ENCODE measurements around the gene PEX5L. TPM values are rescaled to one million over a fixed set of nuclear protein-coding genes. Genes with fewer than 3 reads are reported as not detected.

PEX5L gene
- not detected in 5 replicates for total RNA-seq (2022; extraction: Qiagen RNA extraction)

GRCh38 chr3:180036671-180037455 is at the start of gene PEX5L:
PEX5L (minus strand) TSS chr3:180036937; CDS start chr3:180036599, 338 bp downstream.

